Mucosa of gallbladder (tissue), 1 donor: ENCODE results near the gene KCNAB3. TPM values are rescaled to one million over a fixed set of nuclear protein-coding genes. Genes with fewer than 3 reads are reported as not detected.

Source experiments
- DNase-seq: peaks from one replicate; pipeline ENCODE4 v3.0.0-alpha.2; 2020; ENCODE audit warnings: low spot score
- total RNA-seq: library from RNA; stranded (reverse); gene quantifications from one replicate; pipeline ENCODE4 v1.2.1, GENCODE V29; 2021
- donor health status: DM: no; HTN: no; CAD: no.

Gene KCNAB3
- total RNA-seq, 1 donor from 2014 or later: 2.5 TPM

DNA sequence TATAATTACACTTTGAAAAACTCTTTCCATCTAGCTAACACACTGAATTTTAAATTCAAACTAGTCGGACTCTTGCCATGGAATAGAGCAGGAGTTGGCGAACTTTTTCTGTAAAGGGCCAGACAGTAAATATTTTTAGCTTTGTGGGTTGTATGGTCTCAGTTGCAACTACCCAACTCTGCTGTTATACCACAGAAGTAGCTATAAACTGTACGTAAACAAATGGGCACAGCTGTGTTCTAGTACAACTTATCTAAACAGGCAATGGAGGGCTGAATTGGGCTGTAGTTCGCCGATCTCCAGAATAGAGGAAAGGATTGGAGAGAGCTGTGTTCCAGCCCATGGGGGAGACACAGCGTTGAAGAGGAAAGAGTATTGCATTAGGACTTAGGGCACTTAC lies 11.1 kb upstream of the KCNAB3 start:
- no peak for DNase-seq

DNA sequence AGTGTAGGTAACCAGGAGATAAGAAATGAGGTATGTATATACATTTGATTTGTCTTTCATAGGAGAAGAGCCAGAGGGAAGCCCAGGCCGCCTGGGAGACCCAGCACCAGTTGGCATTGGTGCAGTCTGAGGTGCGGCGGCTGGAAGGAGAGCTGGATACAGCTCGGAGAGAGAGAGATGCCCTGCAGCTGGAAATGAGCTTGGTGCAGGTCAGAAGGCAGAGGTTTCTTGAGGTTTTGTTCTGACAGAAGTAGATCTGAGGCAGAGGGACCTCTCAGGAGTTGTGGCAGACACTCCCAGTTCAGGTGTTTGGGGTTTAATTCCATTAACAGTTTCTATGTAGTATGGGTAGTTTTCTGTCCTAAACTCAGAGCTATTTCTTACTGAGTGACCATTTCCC lies 10.4 kb upstream of the KCNAB3 start:
- no peak for DNase-seq

DNA sequence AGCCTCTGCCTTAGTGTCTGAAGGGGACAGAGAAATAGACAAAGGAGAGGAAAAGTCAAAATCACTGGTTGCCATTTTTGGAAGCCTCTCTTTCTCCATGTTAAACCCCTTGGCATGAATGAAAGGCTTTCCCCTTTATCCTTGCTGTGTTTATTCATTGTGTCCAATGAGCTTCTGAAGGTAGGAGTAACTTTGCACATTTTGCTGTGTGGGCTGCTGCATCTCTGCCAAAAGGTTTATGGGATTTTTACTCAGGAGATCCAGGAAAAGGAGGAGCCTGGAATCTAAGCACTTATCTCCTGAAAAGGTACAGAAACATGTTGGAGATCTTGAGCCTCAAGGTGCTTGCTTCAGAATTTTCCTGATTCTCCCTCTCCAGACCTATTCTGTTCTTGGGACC lies 6.2 kb upstream of the KCNAB3 start:
- no peak for DNase-seq

DNA sequence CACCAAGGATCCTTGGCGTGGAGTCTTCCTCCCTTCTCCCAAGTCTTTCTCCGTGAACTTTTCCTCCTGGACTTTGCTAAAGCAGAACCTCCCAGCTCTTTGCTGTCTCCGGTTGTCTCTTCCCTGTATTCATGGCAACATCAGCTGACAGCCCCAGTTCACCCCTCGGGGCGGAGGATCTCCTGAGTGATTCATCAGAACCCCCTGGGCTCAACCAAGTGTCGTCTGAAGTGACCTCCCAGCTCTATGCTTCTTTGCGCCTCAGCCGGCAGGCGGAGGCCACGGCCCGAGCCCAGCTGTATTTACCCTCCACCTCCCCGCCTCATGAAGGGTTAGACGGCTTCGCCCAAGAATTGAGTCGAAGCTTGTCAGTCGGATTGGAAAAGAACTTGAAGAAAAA lies 3.3 kb upstream of the KCNAB3 start:
- peak; percentile 19 for DNase-seq

DNA sequence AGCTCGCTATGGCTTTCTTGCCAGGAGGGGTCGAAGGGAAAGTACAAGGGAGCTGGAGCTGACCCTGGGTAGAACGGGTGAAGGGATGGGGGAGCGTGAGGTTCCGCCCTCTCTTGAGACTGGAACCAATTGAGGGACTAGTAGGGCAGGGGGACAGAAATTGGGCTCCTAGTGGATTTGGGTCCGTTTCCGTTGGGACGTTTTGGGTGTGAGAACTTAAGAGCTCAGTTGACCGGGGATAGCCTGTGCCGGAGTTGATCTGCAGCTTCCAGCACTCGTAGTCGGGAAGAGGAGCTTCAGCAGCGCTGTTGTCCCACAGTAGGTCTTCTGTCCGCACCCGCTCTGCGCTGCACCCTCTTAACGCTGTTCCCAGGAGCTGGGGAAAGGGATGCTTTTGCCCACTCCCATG lies 2.8 kb upstream of the KCNAB3 start:
- DNase-seq: peak; percentile 13

DNA sequence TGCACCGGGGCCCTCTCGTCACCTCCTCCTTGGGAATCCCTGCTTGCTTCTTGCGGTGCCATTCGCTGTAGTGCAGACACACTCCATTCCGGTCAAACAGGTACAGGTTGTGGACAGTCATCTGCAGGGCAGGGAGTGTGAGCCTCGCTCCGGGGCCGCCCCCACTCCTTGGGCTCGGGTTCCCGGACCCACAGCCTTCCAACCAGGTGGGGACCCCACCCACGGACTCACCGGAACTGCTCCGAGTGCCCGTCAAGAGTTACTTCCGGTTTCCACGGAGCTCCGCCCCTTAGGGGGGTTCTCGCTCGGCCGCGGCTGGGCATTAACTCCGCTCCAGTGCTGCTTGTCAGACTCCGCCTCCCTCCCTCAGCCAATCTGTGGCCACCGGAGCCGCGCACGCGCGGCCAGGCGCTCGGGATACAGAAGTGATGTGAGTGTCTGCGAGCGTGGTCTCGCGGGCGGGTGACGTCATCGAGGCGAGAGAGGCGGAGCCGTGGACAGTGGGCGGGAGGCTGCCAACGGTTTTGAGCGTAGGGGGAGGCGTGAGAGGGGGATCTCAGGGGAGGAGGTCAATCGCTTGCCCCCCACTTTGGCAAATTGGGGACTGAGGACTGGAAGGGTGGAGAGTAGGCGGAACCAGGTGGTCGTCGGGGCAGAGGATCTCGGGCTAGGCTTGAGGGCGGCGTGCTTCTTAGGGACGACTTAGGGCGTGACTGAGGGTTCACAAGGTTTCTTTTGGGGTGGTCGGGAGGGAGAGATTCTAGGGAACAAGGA lies 2.2 kb upstream of the KCNAB3 start, which contains the start of the genes CNTROB and TRAPPC1:
Gene CNTROB, plus strand, starts transcription at position 498 of the 774 bp plus-strand sequence. CDS start 874 bp downstream, outside the sequence.
Gene TRAPPC1, minus strand, starts transcription at position 238 of the 774 bp plus-strand sequence. Its CDS starts 117 bp downstream, at position 121.
- DNase-seq: peak; percentile 100

DNA sequence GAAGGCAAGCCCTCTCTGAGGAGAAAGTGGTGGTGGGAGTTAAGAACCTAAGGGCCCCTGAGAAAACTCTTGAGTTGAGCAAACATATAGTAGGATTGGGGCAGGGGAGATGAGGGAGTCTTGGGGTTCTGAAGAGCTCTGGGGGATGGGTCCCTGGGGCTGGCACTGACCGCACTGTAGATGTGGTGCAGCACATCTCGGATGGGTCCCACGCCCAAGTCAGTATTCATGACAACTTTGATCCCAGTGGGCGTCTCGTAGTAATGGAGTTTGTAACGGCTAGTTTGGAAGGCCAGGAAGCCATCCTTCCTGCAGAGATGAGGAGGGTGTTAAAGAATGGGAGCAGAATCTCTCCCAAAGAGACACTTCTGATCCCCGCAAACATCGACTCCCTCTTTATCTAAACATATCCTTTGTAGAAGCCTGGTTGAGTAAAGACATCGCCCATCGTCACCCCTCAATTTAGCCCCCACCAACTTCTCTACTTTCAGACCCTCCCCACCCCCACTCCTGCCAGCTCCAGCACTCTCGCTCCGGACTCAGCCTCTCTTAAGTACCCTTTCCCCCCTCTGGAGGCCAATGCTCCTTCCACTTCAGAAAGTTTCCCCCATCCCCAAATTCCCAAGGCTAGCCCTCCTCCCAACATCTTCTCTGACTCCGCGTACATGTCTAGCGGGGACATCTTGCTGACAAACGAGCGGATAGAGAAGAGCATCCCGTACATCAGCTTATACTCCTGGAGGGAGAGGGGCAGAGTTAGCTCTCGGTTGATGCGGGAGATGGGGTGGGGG lies 1.4 kb upstream of the KCNAB3 start:
- DNase-seq: no peak

DNA sequence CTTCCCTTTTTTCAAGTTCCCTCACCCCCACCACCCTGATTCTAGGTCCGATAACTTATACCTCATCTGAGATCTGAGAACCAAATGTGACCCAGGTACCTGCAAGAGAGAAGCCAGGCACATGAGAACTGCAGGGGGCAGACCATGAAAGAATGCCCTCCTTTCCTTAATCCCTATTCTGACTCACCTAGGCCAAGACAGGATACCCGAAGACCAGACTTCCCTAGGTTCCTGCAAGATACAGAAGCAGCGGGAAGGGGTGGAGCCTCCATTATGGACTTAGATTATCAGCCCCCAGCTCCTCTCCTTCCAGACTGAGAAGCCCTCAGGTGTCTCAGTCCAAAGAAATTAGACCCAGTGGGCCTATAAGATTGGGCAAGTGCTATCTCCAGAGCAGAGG lies 2.1 kb downstream of the KCNAB3 start:
- no peak for DNase-seq

DNA sequence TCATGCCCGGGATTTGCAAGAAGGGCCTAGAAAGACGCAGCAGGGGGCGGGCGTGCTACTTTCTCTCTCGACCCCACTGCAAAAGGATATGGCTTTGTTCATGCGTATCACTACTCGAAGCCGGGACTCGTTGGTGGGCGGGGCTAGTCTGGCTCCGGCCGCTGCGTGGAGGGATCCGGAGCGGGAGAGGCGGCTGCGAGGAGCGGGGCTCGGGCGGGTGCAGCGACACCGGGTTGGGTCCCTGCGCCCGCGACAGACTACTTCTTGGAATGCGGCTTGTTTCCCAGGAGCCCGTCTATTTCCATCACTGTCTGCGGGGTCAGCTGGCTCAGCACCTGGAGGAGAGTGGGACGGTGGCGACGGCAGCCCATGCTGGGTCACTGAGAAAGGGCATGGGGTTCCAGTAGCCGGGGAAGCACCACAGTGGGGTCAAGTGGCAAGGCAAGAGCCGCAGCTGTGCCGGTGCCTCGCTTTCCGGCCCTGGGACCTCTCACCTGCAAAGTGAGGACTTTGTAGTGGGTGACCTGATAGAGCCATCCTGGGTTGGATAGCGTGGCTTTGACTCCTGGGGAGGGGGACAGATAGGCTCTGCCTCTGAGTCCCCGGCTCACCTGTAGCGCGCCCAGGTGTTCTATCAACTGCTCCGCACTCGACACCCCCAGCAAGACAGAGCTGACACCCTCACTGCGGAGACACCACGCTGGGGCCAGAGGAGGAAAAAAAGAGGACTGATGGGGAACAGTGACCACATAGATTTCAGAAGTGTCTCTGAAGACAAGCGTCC lies 6.6 kb downstream of the KCNAB3 start:
- DNase-seq: peak; percentile 85

DNA sequence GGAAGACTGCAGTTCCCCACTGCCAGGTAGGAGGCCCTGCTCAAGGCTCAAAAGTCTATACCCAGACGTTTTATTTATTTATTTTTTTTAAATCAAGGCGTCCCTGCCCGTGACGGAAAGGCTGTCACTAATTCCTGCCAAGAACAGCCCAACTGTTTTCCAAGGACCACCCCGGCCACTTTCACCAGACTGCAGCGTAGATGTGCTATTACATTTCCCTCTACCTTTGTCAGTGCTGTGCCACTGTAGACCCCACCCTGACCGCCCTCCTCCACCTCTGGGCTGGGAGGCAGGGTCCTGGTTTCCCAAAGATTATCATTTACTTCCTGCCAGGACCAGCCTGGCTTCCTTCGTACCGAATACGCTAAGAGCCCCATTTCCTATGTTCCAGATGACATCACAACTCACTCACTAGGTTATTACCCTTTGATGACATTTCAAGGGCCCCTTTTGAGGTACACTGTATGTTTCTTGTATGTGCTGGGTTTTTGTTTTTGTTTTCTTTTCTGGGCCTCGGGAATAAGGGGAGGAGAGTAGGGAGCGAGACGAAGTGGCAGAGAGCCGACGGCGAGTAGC lies 7.3 kb downstream of the KCNAB3 start:
- DNase-seq: no peak

DNA sequence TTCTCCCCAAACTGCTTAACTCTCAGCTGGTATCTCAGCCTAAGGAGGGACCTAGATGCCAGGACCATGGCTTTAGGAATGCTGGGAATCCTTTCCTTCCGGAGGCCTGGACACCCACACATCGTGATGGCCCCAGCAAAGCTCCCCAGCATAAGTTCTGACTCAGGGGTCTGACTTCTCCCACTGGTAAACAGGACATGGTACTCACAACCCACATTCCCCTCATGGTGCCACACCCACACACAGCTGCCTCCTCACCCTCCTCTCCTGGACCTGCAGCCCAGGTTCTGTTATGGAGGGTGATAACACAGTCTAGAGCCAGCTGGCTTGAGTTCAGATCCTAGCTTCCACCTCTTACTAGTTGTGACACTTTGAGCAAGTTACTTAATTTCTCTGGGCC lies 12.8 kb downstream of the KCNAB3 start:
- DNase-seq: no peak

DNA sequence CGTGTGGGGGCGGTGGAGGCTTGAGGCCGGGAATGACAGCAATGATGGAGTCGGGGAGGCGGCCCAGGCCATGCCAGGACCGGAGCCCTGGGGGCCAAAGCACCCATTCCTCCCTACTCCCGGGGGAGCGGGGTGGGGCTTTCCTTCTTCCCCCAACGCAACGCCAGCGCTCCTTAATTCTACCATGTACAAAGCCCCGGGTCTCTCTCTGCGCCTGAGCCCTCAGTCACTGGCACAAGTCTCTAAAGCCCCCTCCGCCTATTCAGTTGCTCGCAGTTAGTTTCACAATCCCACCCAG lies 13.3 kb downstream of the KCNAB3 start:
- DNase-seq: no peak

DNA sequence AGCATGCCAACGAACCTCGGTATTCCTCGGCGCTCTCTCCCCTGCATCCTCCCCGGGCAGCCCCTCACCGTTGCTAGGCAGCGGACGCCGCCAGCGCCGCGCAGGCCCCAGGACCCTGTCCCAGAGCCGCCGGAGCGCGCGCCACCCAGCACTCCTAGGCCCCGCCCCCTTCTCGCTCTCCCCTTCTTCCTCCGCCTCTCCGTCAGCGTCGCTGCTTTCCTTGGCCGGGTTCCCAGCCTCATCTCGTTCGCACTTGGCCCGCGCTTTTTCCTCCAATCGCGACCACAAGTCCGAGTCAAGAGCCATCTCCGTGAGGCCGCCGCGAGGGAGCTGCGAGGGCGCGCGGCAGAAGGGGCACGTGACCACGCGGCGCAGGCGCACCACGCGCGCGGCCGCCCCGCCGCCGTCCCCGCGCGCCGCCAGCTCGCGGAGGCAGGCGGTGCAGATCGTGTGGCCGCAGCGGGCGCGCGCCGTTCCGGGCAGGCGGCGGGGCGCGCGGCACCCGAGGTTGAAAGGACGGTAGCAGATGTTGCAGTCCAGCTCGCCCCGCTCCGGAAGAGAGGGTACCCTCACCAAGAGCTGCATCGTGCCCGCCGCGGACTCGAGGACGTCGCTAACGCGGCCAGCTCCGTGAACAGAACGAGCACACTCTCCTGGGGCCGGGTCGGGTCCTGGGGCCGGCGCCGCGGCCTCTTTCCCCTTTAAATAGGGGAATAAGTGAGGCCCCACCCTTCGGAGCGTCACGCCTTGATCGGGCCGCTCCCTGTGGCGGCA lies 13.9 kb downstream of the KCNAB3 start, which contains the start of gene RNF227:
Gene RNF227, minus strand, starts transcription at position 679 of the 774 bp plus-strand sequence. Its CDS starts 94 bp downstream, at position 585.
- peak; percentile 92 for DNase-seq

DNA sequence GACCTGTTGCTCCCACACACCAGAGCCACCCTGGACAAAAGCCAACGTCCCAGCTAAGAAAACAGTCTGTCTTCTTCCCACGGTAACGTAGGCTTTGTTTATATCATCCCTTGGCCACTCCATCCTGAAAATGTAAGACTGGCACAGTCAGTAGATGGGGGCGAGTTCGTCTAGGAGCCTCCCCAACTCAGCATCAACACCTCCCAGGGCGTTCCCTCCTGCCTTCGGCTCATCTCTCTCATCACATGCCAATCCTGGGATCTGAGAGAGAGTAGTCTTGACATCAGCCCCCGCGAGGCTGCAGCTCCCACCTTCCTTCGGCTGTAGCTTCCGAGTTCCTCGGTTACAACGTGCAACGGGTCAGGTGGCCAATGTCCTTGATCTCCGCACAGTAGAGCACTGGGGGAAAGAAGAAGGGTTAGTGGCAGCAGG lies 14.5 kb downstream of the KCNAB3 start:
- DNase-seq: no peak

DNA sequence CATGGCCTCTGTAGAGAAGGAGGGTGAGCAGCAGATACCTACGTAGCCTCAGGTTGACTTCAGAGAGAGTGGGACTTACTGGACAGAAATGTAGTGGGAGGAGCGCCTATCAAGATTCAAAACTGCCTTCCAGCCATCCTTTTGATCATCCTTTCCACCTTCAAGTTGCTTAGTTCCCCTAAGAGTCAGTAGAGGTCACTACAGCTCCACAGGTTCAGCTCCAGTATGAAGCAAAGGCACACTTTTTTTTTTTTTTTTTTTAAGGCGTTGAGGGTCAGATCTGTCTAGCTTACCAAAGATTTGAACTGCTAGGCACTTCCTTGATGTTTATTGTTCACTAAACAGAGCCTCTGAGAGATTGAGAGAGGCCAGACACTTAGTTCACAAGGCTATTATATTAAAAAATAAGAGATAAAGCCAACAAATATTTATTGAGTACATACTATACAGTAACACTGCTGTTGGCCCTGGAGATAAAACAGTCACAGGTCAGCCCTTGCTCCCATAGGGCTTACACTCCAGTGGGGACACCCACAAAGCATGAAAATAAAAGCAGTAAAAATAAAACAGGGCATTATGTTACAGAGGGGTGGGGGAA lies 16.6 kb downstream of the KCNAB3 start:
- DNase-seq: peak; percentile 65

DNA sequence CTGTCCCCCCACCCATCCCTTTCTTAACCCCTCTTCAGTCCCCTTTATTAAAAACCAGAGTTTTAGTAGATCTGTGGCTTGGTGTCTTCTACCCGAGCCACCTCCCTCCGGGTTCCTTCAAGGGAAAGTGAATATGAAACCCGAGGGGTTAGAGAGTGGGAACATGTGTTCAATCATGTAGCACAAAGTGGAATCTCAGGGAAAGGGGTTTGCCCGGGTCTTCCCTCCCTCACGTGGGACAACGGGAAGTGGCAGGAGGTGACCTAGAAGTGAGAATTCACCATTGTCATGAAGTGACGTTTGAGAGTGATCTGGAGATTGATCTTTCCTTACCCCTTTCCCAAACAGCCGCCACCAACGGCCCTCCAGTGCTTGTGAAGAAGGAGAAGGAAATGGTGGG lies 18.5 kb downstream of the KCNAB3 start:
- no peak for DNase-seq

DNA sequence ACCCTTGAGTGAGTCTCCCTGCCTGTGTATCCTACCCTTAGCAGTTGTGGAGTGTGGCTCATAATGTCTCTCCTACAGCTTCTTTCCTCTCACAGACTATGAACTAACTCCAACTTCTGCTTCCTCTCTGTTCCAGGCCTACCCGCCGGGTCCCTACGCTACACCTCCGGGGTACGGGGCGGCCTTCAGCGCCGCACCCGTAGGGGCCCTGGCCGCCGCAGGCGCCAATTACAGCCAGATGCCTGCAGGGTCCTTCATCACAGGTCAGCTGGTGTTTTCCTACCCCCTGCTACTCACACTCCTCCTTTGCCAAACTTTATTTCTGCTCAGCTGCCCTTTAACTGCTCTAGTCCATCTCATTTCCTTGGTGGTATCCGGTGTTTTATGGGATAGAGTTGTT lies 18.9 kb downstream of the KCNAB3 start:
- no peak for DNase-seq

DNA sequence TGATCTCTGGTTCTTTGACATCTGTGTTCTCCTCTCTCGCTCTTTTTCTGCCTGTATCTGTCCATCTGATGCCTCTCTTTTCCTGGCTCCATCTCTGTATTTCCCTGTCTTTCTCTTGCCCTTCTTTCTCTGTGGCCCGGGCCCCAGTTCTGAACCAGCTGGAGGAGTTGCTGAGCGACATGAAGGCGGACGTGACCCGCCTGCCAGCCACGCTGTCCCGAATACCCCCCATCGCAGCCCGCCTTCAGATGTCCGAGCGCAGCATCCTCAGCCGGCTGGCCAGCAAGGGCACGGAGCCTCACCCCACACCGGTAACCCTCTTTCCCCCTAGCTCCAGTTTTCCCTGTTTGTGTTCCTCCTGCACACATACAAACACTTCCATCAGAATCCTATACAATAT lies 19.4 kb downstream of the KCNAB3 start:
- DNase-seq: no peak

DNA sequence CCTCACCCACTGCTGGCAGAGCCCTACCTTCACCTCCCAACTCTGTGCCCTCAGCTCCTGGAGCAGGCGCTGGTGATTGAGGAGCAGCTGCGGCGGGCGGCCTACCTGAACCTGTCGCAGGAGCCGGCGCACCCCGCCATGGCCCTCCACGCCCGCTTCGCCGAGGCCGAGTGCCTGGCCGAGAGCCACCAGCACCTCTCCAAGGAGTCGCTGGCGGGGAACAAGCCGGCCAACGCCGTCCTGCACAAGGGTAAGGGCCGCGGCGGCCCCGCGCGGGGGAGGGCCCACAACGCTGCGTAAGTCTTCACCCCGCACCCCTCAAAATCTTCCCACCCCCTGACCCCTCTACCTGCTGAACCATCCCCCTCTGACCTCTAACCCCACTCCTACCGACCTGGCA lies 20.6 kb downstream of the KCNAB3 start:
- DNase-seq: no peak
